Measurements from ENCODE around the gene RANGRF. TPM values are rescaled to one million over a fixed set of nuclear protein-coding genes. Genes with fewer than 3 reads are reported as not detected.
A peak's percentile ranks its signal among the peaks of the same experiment; 100 is the strongest.

Gene RANGRF
- polyA plus RNA-seq, 1 experiment = 50.7 TPM

- Histone ChIP-seq H3K36me3 (ENCODE audit: control insufficient read depth, insufficient read depth, low read length) (no peaks in the 10 kb centered on the region), H3K4me3 (ENCODE audit: low read depth, low read length) (peak overlapping the region; percentile 42), H3K27me3 (ENCODE audit: control insufficient read depth, insufficient read depth, low read length) (0 out of 2 replicates have a peak, but pooled peaks cover 1% of the 10 kb centered on the region)
- no peak for TF ChIP-seq CTCF (IDR thresholded peaks at IDR 0.05; ENCODE audit: insufficient read depth, low read depth, low read length)
- ChIA-PET POLR2A (interaction anchor here (1.2 kb wide), 1 partner anchor 32 kb away, joined by 11 read pairs; the partner anchor contains the start of gene SLC25A35), CTCF (interaction anchor here (1.1 to 2.2 kb wide), 6 partner anchors 9 to 267 kb away, joined by 3 to 10 read pairs (median 6); partner anchors contain the start of gene KRABD2)
- no peak for DNase-seq (ENCODE audit: low read depth)
Measured at GRCh38 chr17:8326511-8327302, 38.2 kb downstream of the RANGRF start.

- POLR2A ChIA-PET = interaction anchor here (0.6 kb wide), 1 partner anchor 281 kb away, joined by 10 read pairs; no protein-coding TSS in a partner anchor
- no peak for DNase-seq (ENCODE audit: low read depth)
- peak overlapping the region; percentile 42 for H3K4me3 ChIP-seq (ENCODE audit: low read depth, low read length)
- CTCF ChIA-PET = interaction anchor here (1.6 to 2.2 kb wide), 5 partner anchors 10 to 56 kb away, joined by 5 to 10 read pairs (median 6); partner anchors contain the start of gene KRABD2
- no peak for TF ChIP-seq CTCF (IDR thresholded peaks at IDR 0.05; ENCODE audit: insufficient read depth, low read depth, low read length)
- H3K36me3 ChIP-seq (ENCODE audit: control insufficient read depth, insufficient read depth, low read length) = no peaks in the 10 kb centered on the region
- H3K27me3 ChIP-seq (ENCODE audit: control insufficient read depth, insufficient read depth, low read length) = 0 out of 2 replicates have a peak, but pooled peaks cover 1% of the 10 kb centered on the region
Measured at GRCh38 chr17:8327303-8327649, 38.8 kb downstream of the RANGRF start.

- CTCF ChIA-PET = interaction anchor here (0.7 to 1.7 kb wide), 4 partner anchors 10 to 239 kb away, joined by 3 to 6 read pairs (median 3); no protein-coding TSS in a partner anchor
- POLR2A ChIA-PET = no interaction called here
Measured at GRCh38 chr17:8332128-8332527, 43.7 kb downstream of the RANGRF start.

GRCh38 chr17:8332688-8333087 is 44.2 kb downstream of the RANGRF start:
- DNase-seq (ENCODE audit: low read depth) = no peak
- Histone ChIP-seq H3K27me3 (ENCODE audit: control insufficient read depth, insufficient read depth, low read length) (no peaks in the 10 kb centered on the region; the same call in 1 of the 2 replicates), H3K4me3 (ENCODE audit: low read depth, low read length) (no peak overlapping the region), H3K36me3 (ENCODE audit: control insufficient read depth, insufficient read depth, low read length) (no peaks in the 10 kb centered on the region)
- CTCF ChIA-PET = interaction anchor here (1.0 to 1.7 kb wide), 3 partner anchors 9 to 239 kb away, joined by 3 to 6 read pairs (median 3); no protein-coding TSS in a partner anchor
- POLR2A ChIA-PET = no interaction called here
- TF ChIP-seq CTCF (IDR thresholded peaks at IDR 0.05; ENCODE audit: insufficient read depth, low read depth, low read length) = no peak

More at GRCh38 chr17:8332128-8332527, 43.7 kb downstream of the RANGRF start:
- Histone ChIP-seq H3K27me3 (ENCODE audit: control insufficient read depth, insufficient read depth, low read length) (no peaks in the 10 kb centered on the region; the same call in 1 of the 2 replicates), H3K4me3 (ENCODE audit: low read depth, low read length) (no peak overlapping the region), H3K36me3 (ENCODE audit: control insufficient read depth, insufficient read depth, low read length) (no peaks in the 10 kb centered on the region)
- no peak for TF ChIP-seq CTCF (IDR thresholded peaks at IDR 0.05; ENCODE audit: insufficient read depth, low read depth, low read length)
- no peak for DNase-seq (ENCODE audit: low read depth)

GRCh38 chr17:8333281-8333680 is 44.8 kb downstream of the RANGRF start:
- no peak for TF ChIP-seq CTCF (IDR thresholded peaks at IDR 0.05; ENCODE audit: insufficient read depth, low read depth, low read length)
- no peaks in the 10 kb centered on the region; the same call in 1 of the 2 replicates for H3K27me3 ChIP-seq (ENCODE audit: control insufficient read depth, insufficient read depth, low read length)
- ChIA-PET POLR2A (no interaction called here), CTCF (interaction anchor here (1.7 kb wide), 1 partner anchor 18 kb away, joined by 6 read pairs; no protein-coding TSS in a partner anchor)
- H3K36me3 ChIP-seq (ENCODE audit: control insufficient read depth, insufficient read depth, low read length) = no peaks in the 10 kb centered on the region
- DNase-seq (ENCODE audit: low read depth) = no peak
- no peak overlapping the region for H3K4me3 ChIP-seq (ENCODE audit: low read depth, low read length)

Measured in BJ (cell line).